Measurements from ENCODE around the gene ZBTB40. TPM values are rescaled to one million over a fixed set of nuclear protein-coding genes. Genes with fewer than 3 reads are reported as not detected.

Gene ZBTB40
- total and polyA plus RNA-seq, 10 of the 15 experiments (the other 5 are each of a cell fraction or from before 2014, with no cell fraction given) = 1.9 to 14.4 (median 9.0) TPM

GRCh38 chr1:22494943-22495579, 43.4 kb downstream of the ZBTB40 start (continued):
- TF ChIP-seq IRF5 (IDR thresholded peaks at IDR 0.05; ENCODE audit: borderline replicate concordance) = no peak
- TF ChIP-seq TARDBP (IDR thresholded peaks at IDR 0.05; ENCODE audit: borderline replicate concordance) = no peak
- TF ChIP-seq HDGF (IDR thresholded peaks at IDR 0.05) = no peak
- no peak for TF ChIP-seq HDAC6 (IDR thresholded peaks at IDR 0.05; ENCODE audit: unreplicated experiment)
- no peak for TF ChIP-seq KDM1A (IDR thresholded peaks at IDR 0.05; ENCODE audit: borderline replicate concordance)
- no peak for TF ChIP-seq MYC (IDR thresholded peaks at IDR 0.05; ENCODE audit: insufficient read depth, insufficient read length, insufficient replicate concordance, low read length, severe bottlenecking)
- TF ChIP-seq ZNF687 (IDR thresholded peaks at IDR 0.05) = no peak
- no peak for TF ChIP-seq CBX3 (IDR thresholded peaks at IDR 0.05; ENCODE audit: borderline replicate concordance, low read depth)
- no peak for TF ChIP-seq POU2F2 (IDR thresholded peaks at IDR 0.05; ENCODE audit: borderline replicate concordance, low read depth, low read length)

All from GM12878 (cell line).